ENCODE data around the gene SCLT1. TPM values are rescaled to one million over a fixed set of nuclear protein-coding genes. Genes with fewer than 3 reads are reported as not detected.

The SCLT1 gene
- total RNA-seq, 1 experiment from 2014 or later: 14.3 TPM

GRCh38 chr4:128913228-128913627 lies 180.1 kb downstream of the SCLT1 start:
- H3K27me3 Mint-ChIP-seq (ENCODE audit: low read depth): no peaks in the 10 kb centered on the region
- no peaks in the 10 kb centered on the region for H3K9me3 Mint-ChIP-seq
- CTCF ChIA-PET: interaction anchor here (0.6 kb wide), 1 partner anchor 10 kb away, joined by 3 read pairs; no protein-coding TSS in a partner anchor
- H3K4me3 Mint-ChIP-seq: no peak overlapping the region
- DNase-seq (ENCODE audit: low spot score) (no peak), ATAC-seq (no peak)
- POLR2A ChIA-PET: no interaction called here
- no peaks in the 10 kb centered on the region for H3K36me3 Mint-ChIP-seq
- no peak overlapping the region for H3K27ac Mint-ChIP-seq
- no peaks in the 10 kb centered on the region for H3K4me1 Mint-ChIP-seq
- no peak for TF ChIP-seq CREB1 (CRISPR knock-in tag; IDR thresholded peaks at IDR 0.05)
- TF ChIP-seq, protein P1, sequence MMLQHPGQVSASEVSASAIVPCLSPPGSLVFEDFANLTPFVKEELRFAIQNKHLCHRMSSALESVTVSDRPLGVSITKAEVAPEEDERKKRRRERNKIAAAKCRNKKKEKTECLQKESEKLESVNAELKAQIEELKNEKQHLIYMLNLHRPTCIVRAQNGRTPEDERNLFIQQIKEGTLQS (CRISPR knock-in tag; conservative IDR thresholded peaks at IDR 0.05): no peak
- no peak for TF ChIP-seq NFE2L1 (CRISPR knock-in tag; IDR thresholded peaks at IDR 0.05)
- no peak for TF ChIP-seq NFATC4 (CRISPR knock-in tag; IDR thresholded peaks at IDR 0.05)
- no peak for TF ChIP-seq NR1H2 (CRISPR knock-in tag; IDR thresholded peaks at IDR 0.05)
- TF ChIP-seq, protein P2, sequence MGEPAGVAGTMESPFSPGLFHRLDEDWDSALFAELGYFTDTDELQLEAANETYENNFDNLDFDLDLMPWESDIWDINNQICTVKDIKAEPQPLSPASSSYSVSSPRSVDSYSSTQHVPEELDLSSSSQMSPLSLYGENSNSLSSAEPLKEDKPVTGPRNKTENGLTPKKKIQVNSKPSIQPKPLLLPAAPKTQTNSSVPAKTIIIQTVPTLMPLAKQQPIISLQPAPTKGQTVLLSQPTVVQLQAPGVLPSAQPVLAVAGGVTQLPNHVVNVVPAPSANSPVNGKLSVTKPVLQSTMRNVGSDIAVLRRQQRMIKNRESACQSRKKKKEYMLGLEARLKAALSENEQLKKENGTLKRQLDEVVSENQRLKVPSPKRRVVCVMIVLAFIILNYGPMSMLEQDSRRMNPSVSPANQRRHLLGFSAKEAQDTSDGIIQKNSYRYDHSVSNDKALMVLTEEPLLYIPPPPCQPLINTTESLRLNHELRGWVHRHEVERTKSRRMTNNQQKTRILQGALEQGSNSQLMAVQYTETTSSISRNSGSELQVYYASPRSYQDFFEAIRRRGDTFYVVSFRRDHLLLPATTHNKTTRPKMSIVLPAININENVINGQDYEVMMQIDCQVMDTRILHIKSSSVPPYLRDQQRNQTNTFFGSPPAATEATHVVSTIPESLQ (CRISPR knock-in tag; IDR thresholded peaks at IDR 0.05): no peak
- no peak for TF ChIP-seq TEAD1 (CRISPR knock-in tag; IDR thresholded peaks at IDR 0.05)
- TF ChIP-seq, protein P3, sequence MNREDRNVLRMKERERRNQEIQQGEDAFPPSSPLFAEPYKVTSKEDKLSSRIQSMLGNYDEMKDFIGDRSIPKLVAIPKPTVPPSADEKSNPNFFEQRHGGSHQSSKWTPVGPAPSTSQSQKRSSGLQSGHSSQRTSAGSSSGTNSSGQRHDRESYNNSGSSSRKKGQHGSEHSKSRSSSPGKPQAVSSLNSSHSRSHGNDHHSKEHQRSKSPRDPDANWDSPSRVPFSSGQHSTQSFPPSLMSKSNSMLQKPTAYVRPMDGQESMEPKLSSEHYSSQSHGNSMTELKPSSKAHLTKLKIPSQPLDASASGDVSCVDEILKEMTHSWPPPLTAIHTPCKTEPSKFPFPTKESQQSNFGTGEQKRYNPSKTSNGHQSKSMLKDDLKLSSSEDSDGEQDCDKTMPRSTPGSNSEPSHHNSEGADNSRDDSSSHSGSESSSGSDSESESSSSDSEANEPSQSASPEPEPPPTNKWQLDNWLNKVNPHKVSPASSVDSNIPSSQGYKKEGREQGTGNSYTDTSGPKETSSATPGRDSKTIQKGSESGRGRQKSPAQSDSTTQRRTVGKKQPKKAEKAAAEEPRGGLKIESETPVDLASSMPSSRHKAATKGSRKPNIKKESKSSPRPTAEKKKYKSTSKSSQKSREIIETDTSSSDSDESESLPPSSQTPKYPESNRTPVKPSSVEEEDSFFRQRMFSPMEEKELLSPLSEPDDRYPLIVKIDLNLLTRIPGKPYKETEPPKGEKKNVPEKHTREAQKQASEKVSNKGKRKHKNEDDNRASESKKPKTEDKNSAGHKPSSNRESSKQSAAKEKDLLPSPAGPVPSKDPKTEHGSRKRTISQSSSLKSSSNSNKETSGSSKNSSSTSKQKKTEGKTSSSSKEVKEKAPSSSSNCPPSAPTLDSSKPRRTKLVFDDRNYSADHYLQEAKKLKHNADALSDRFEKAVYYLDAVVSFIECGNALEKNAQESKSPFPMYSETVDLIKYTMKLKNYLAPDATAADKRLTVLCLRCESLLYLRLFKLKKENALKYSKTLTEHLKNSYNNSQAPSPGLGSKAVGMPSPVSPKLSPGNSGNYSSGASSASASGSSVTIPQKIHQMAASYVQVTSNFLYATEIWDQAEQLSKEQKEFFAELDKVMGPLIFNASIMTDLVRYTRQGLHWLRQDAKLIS (CRISPR knock-in tag; IDR thresholded peaks at IDR 0.05; ENCODE audit: borderline replicate concordance): no peak
- TF ChIP-seq, protein P4, sequence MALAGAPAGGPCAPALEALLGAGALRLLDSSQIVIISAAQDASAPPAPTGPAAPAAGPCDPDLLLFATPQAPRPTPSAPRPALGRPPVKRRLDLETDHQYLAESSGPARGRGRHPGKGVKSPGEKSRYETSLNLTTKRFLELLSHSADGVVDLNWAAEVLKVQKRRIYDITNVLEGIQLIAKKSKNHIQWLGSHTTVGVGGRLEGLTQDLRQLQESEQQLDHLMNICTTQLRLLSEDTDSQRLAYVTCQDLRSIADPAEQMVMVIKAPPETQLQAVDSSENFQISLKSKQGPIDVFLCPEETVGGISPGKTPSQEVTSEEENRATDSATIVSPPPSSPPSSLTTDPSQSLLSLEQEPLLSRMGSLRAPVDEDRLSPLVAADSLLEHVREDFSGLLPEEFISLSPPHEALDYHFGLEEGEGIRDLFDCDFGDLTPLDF (CRISPR knock-in tag; IDR thresholded peaks at IDR 0.05): no peak
- no peak for TF ChIP-seq ZNF423 (CRISPR knock-in tag; IDR thresholded peaks at IDR 0.05)
- TF ChIP-seq E2F4 (CRISPR knock-in tag; IDR thresholded peaks at IDR 0.05; ENCODE audit: borderline replicate concordance, low read depth): no peak
- TF ChIP-seq, protein P5, sequence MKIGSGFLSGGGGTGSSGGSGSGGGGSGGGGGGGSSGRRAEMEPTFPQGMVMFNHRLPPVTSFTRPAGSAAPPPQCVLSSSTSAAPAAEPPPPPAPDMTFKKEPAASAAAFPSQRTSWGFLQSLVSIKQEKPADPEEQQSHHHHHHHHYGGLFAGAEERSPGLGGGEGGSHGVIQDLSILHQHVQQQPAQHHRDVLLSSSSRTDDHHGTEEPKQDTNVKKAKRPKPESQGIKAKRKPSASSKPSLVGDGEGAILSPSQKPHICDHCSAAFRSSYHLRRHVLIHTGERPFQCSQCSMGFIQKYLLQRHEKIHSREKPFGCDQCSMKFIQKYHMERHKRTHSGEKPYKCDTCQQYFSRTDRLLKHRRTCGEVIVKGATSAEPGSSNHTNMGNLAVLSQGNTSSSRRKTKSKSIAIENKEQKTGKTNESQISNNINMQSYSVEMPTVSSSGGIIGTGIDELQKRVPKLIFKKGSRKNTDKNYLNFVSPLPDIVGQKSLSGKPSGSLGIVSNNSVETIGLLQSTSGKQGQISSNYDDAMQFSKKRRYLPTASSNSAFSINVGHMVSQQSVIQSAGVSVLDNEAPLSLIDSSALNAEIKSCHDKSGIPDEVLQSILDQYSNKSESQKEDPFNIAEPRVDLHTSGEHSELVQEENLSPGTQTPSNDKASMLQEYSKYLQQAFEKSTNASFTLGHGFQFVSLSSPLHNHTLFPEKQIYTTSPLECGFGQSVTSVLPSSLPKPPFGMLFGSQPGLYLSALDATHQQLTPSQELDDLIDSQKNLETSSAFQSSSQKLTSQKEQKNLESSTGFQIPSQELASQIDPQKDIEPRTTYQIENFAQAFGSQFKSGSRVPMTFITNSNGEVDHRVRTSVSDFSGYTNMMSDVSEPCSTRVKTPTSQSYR (CRISPR knock-in tag; IDR thresholded peaks at IDR 0.05): no peak
- TF ChIP-seq ZNF671 (CRISPR knock-in tag; IDR thresholded peaks at IDR 0.05): no peak
- no peak for TF ChIP-seq GTF2I (CRISPR knock-in tag; conservative IDR thresholded peaks at IDR 0.05)
- no peak for TF ChIP-seq ZNF396 (CRISPR knock-in tag; IDR thresholded peaks at IDR 0.05; ENCODE audit: borderline replicate concordance)
- TF ChIP-seq, protein P6, sequence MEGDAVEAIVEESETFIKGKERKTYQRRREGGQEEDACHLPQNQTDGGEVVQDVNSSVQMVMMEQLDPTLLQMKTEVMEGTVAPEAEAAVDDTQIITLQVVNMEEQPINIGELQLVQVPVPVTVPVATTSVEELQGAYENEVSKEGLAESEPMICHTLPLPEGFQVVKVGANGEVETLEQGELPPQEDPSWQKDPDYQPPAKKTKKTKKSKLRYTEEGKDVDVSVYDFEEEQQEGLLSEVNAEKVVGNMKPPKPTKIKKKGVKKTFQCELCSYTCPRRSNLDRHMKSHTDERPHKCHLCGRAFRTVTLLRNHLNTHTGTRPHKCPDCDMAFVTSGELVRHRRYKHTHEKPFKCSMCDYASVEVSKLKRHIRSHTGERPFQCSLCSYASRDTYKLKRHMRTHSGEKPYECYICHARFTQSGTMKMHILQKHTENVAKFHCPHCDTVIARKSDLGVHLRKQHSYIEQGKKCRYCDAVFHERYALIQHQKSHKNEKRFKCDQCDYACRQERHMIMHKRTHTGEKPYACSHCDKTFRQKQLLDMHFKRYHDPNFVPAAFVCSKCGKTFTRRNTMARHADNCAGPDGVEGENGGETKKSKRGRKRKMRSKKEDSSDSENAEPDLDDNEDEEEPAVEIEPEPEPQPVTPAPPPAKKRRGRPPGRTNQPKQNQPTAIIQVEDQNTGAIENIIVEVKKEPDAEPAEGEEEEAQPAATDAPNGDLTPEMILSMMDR (IDR thresholded peaks at IDR 0.05): no peak
- TF ChIP-seq ETV6 (CRISPR knock-in tag; IDR thresholded peaks at IDR 0.05): no peak
- no peak for TF ChIP-seq ELF4 (CRISPR knock-in tag; IDR thresholded peaks at IDR 0.05; ENCODE audit: low read depth)

Data from WTC11 (cell line).